Bronchial epithelial cell (primary cell): ENCODE data around the gene RAD23A. TPM values are rescaled to one million over a fixed set of nuclear protein-coding genes. Genes with fewer than 3 reads are reported as not detected.
A peak's percentile ranks its signal among the peaks of the same experiment; 100 is the strongest.

ENCODE experiments used
- DNase-seq: peaks from one replicate; pipeline ENCODE4 v3.0.0-alpha.2; 2010; ENCODE audit warnings: low read depth
- FAIRE-seq: peaks from 2 replicates; lab custom pipeline; 2011; peaks lifted over from hg19 to GRCh38; lab: Jason Lieb, UNC
- H3K27me3 ChIP-seq: 2 replicates; pipeline ENCODE4 v1.5.1; 2011; ENCODE audit warnings: low read length; ENCODE audit not compliant: control insufficient read depth, insufficient read depth
- H3K36me3 ChIP-seq: 2 replicates; pipeline ENCODE4 v1.5.1; 2011; ENCODE audit warnings: low read length; ENCODE audit not compliant: control insufficient read depth, insufficient read depth
- H3K4me3 ChIP-seq: 2 replicates; pipeline ENCODE4 v1.5.1; 2011; ENCODE audit warnings: mild to moderate bottlenecking, low read depth, low read length, control low read depth
- CTCF ChIP-seq: IDR thresholded peaks from 2 replicates; pipeline ENCODE4 v1.5.1; 2011; ENCODE audit warnings: mild to moderate bottlenecking, moderate library complexity, low read length, control low read depth, inconsistent platforms; ENCODE audit not compliant: insufficient read depth, severe bottlenecking
- total RNA-seq: library from RNA; depleted of rRNA; stranded (reverse); fragments of >200 nt; gene quantifications from 2 replicates; pipeline ENCODE4 v1.2.1, GENCODE V29; 2014

Gene RAD23A
- total RNA-seq, 1 donor from 2014 or later, result 91.1 TPM

DNA sequence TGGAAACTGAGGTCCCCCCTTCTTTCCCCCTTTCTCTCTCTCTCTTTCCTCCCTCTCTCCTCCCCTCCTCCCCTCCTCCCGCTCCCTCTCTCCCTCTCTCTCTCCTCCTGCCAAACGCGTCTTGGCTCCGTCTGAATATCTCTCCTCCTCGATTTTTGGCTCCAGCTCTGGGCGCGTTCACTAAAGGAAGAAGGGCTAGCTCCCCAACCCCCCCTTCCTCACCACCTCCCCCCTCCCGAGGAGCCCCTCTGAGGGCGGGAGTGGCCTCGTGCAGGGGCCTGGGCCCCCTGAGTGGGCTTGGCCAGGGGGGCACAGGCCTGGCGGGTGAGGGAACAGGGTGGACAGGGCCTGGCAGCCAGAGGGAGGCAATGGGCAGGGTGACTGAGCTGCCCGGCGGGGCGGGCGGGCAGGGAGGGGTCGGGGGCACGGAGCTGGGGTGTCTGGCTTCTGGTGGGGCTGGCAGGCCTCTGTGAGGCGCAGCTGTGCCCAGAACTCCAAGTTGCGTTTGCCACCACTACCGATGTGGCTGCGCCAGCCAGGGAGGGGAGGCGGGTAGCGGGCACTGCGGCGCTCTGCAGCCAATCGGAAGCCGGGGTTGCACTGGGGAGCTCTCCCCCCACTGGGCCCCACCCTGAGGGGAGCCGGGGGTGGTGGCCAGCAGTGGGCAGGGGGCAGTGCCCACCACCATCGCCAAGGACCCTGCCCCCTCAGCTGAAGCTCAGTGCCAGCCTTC, 56.7 kb downstream of the RAD23A start:
- TF ChIP-seq CTCF, result no peak
- FAIRE-seq (no peak), DNase-seq (no peak)
- Histone ChIP-seq H3K27me3 (no peaks in the 10 kb centered on the region), H3K36me3 (no peaks in the 10 kb centered on the region), H3K4me3 (no peak overlapping the region)

DNA sequence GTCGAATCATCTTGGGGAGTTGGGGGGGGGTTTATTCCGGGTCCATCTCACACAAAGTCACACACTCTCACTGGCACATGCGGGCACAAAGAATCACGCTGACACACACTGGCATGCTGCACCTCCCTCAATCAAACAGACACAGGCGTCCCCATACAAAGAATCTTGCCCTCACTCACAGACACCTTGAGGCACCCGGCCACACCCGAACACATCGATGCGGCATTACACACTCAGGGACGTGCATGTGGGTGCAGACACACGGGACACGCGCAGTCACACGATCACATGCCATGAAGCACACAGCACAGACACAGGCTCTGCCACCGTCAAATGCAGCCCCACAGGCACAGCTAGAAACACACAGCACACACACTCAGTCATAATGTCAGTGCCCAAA, 57.4 kb downstream of the RAD23A start:
- DNase-seq, result no peak
- peak; percentile 92 for FAIRE-seq
- no peak overlapping the region for H3K4me3 ChIP-seq
- H3K36me3 ChIP-seq, result no peaks in the 10 kb centered on the region
- H3K27me3 ChIP-seq, result no peaks in the 10 kb centered on the region
- no peak for TF ChIP-seq CTCF

Other genes starting within 250 kb of the RAD23A start
- gene FBXW9, start 249.2 kb upstream of the RAD23A start, total RNA-seq, result 5.4 and 6.1 TPM in 2 replicates
- gene TNPO2, start 221.9 kb upstream of the RAD23A start, total RNA-seq, result 16.8 and 28.0 TPM in 2 replicates
- 177 and 201 TPM in 2 replicates for gene TRIR, start 211.2 kb upstream of the RAD23A start, total RNA-seq
- 104 and 107 TPM in 2 replicates for gene GET3, start 208.4 kb upstream of the RAD23A start, total RNA-seq
- not detected in 2 replicates for gene BEST2, start 194.1 kb upstream of the RAD23A start, total RNA-seq
- gene HOOK2, start 170.3 kb upstream of the RAD23A start, total RNA-seq, result 52.5 and 58.7 TPM in 2 replicates
- gene JUNB, start 154.4 kb upstream of the RAD23A start, total RNA-seq, result 158 and 179 TPM in 2 replicates
- 148 and 157 TPM in 2 replicates for gene PRDX2, start 144.1 kb upstream of the RAD23A start, total RNA-seq
- not detected in 2 replicates for gene THSD8, start 143.8 kb upstream of the RAD23A start, total RNA-seq
- 11.1 and 12.9 TPM in 2 replicates for gene RNASEH2A, start 139.3 kb upstream of the RAD23A start, total RNA-seq
- not detected in 2 replicates for gene RTBDN, start 111.3 kb upstream of the RAD23A start, total RNA-seq
- gene MAST1, start 107.3 kb upstream of the RAD23A start, total RNA-seq, result 0.26 and 0.38 TPM in 2 replicates
- gene DNASE2, start 64.4 kb upstream of the RAD23A start, total RNA-seq, result 27.9 and 35.2 TPM in 2 replicates
- gene KLF1, start 58.7 kb upstream of the RAD23A start, total RNA-seq, result not detected in 2 replicates
- 17.9 and 38.2 TPM in 2 replicates for gene GCDH, start 54.7 kb upstream of the RAD23A start, total RNA-seq
- not detected in 2 replicates for gene SYCE2, start 26.6 kb upstream of the RAD23A start, total RNA-seq
- 53.6 and 55.5 TPM in 2 replicates for gene FARSA, start 12.2 kb upstream of the RAD23A start, total RNA-seq
- 1,002 and 1,570 TPM in 2 replicates for gene CALR, start 7.3 kb upstream of the RAD23A start, total RNA-seq
- gene GADD45GIP1, start 11.4 kb downstream of the RAD23A start, total RNA-seq, result 27.1 and 36.0 TPM in 2 replicates
- gene DAND5, start 23.7 kb downstream of the RAD23A start, total RNA-seq, result not detected in 2 replicates
- 5.4 and 5.8 TPM in 2 replicates for gene NFIX, start 49.6 kb downstream of the RAD23A start, total RNA-seq
- 0.51 and 1.3 TPM in 2 replicates for gene LYL1, start 157.0 kb downstream of the RAD23A start, total RNA-seq
- 28.0 and 40.5 TPM in 2 replicates for gene TRMT1, start 170.9 kb downstream of the RAD23A start, total RNA-seq
- 20.3 and 46.6 TPM in 2 replicates for gene NACC1, start 172.4 kb downstream of the RAD23A start, total RNA-seq
- gene STX10, start 204.5 kb downstream of the RAD23A start, total RNA-seq, result 68.4 and 75.3 TPM in 2 replicates
- 32.1 and 35.2 TPM in 2 replicates for gene IER2, start 204.5 kb downstream of the RAD23A start, total RNA-seq